Measurements from ENCODE around the gene GPR137.

- TF ChIP-seq EZH2 (IDR thresholded peaks at IDR 0.05; ENCODE audit: borderline replicate concordance) (no peak), CTCF (IDR thresholded peaks at IDR 0.05; ENCODE audit: poor library complexity) (no peak), EZH2phosphoT487 (IDR thresholded peaks at IDR 0.05; ENCODE audit: low read depth, severe bottlenecking, unreplicated experiment) (no peak)
Measured at GRCh38 chr11:64283092-64283491, 2.6 kb upstream of the GPR137 start.

Data from hepatocyte (in vitro differentiated cells).